GM18526 (cell line): ENCODE results near the gene AFF1.

ENCODE experiments used
- POLR2A ChIP-seq: IDR thresholded peaks from 3 replicates; pipeline ENCODE4 v1.6.1; 2011; ENCODE audit not compliant: insufficient read length; ENCODE audit errors: extremely low read depth

Gene AFF1

GRCh38 chr4:86934771-86935565, at the start of gene AFF1:
TSS of gene AFF1 (plus strand) at chr4:86935011. CDS start at chr4:86948534, 13,523 bp downstream.
- peak; percentile 96 for TF ChIP-seq POLR2A

- TF ChIP-seq POLR2A: no peak
Measured at GRCh38 chr4:86890790-86891189, 44.0 kb upstream of the AFF1 start.

GRCh38 chr4:86891762-86892635, 42.8 kb upstream of the AFF1 start, which contains the start of gene C4orf36:
TSS of gene C4orf36 (minus strand) at chr4:86892422. CDS start at chr4:86891520, 902 bp downstream.
- no peak for TF ChIP-seq POLR2A

- TF ChIP-seq POLR2A: no peak
Measured at GRCh38 chr4:86892636-86892960, 42.2 kb upstream of the AFF1 start.

- no peak for TF ChIP-seq POLR2A
Measured at GRCh38 chr4:86893136-86893535, 41.7 kb upstream of the AFF1 start.

- no peak for TF ChIP-seq POLR2A
Measured at GRCh38 chr4:86894455-86894854, 40.4 kb upstream of the AFF1 start.

- no peak for TF ChIP-seq POLR2A
Measured at GRCh38 chr4:86895692-86896488, 38.9 kb upstream of the AFF1 start.

GRCh38 chr4:86896596-86896995, 38.2 kb upstream of the AFF1 start:
- TF ChIP-seq POLR2A: no peak

GRCh38 chr4:86898562-86898961, 36.2 kb upstream of the AFF1 start:
- TF ChIP-seq POLR2A: no peak

- TF ChIP-seq POLR2A: no peak
Measured at GRCh38 chr4:86901864-86902263, 32.9 kb upstream of the AFF1 start.

- no peak for TF ChIP-seq POLR2A
Measured at GRCh38 chr4:86908251-86908657, 26.6 kb upstream of the AFF1 start.

GRCh38 chr4:86909546-86910295, 25.1 kb upstream of the AFF1 start:
- TF ChIP-seq POLR2A: no peak

- no peak for TF ChIP-seq POLR2A
Measured at GRCh38 chr4:86910369-86910768, 24.4 kb upstream of the AFF1 start.

- TF ChIP-seq POLR2A: no peak
Measured at GRCh38 chr4:86910820-86911684, 23.8 kb upstream of the AFF1 start.

- no peak for TF ChIP-seq POLR2A
Measured at GRCh38 chr4:86916392-86916791, 18.4 kb upstream of the AFF1 start.
